NAMALWA (cell line): ENCODE results near the gene OR8J1.
A peak's percentile ranks its signal among the peaks of the same experiment; 100 is the strongest.
"Not testable (repeated sequence)": the region's sequence is repeated elsewhere in the genome, so short reads cannot be mapped to it uniquely, and the experiment has no call there.

Source experiments
- DNase-seq: peaks from one replicate; pipeline ENCODE4 v3.0.0-alpha.2; 2015; ENCODE audit warnings: low spot score

OR8J1 gene

GRCh38 chr11:56353991-56354390 lies at the start of gene OR8J1:
Gene OR8J1 (plus strand): TSS chr11:56354291. CDS start chr11:56360247, 5,956 bp downstream.
- DNase-seq = no peak

- DNase-seq = no peak
Observed at GRCh38 chr11:56307836-56308235, 46.3 kb upstream of the OR8J1 start.

GRCh38 chr11:56314844-56315243 lies 39.2 kb upstream of the OR8J1 start, which contains the start of gene OR8K3:
Gene OR8K3 (plus strand): TSS chr11:56315144. CDS start chr11:56318307, 3,163 bp downstream.
- no peak for DNase-seq

GRCh38 chr11:56331861-56332491 lies 22.1 kb upstream of the OR8J1 start:
- no peak for DNase-seq

GRCh38 chr11:56333156-56333555 lies 20.9 kb upstream of the OR8J1 start:
- no peak for DNase-seq

- no peak for DNase-seq
Observed at GRCh38 chr11:56340289-56340688, 13.8 kb upstream of the OR8J1 start.

- no peak for DNase-seq
Observed at GRCh38 chr11:56345739-56346138, 8.4 kb upstream of the OR8J1 start, which contains the start of gene OR8K1. Gene OR8K1 (plus strand): TSS chr11:56346039. CDS start chr11:56346039, 0 bp downstream.

- DNase-seq = no peak
Observed at GRCh38 chr11:56375324-56375723, 21.2 kb downstream of the OR8J1 start, which contains the start of gene OR8U1. Gene OR8U1 (plus strand): TSS chr11:56375624. CDS start chr11:56375624, 0 bp downstream.

- no peak for DNase-seq
Observed at GRCh38 chr11:56380120-56380519, 26.0 kb downstream of the OR8J1 start.

- DNase-seq = no peak
Observed at GRCh38 chr11:56394381-56394780, 40.3 kb downstream of the OR8J1 start.

- DNase-seq = peak; percentile 5
Observed at GRCh38 chr11:56396047-56396446, 42.0 kb downstream of the OR8J1 start.

- not testable (repeated sequence) for DNase-seq
Observed at GRCh38 chr11:56401858-56402461, 47.9 kb downstream of the OR8J1 start.

- DNase-seq = no peak
Observed at GRCh38 chr11:56404393-56404792, 50.3 kb downstream of the OR8J1 start.

GRCh38 chr11:56410801-56411200 lies 56.7 kb downstream of the OR8J1 start:
- no peak for DNase-seq
